GM23338 (cell line): ENCODE results near the gene HSD11B2. TPM values are rescaled to one million over a fixed set of nuclear protein-coding genes. Genes with fewer than 3 reads are reported as not detected.

Experiments
- ATAC-seq: fragments of 200-7000 bp; cut with Tn5 transposase; 3 replicates; pipeline ENCODE4 v1.9.1; 2020
- DNase-seq: peaks from one replicate; pipeline ENCODE4 v3.0.0-alpha.2; 2015; ENCODE audit warnings: low spot score
- H2AFZ ChIP-seq: fragments of 200-600 bp; sonication (generic); 2 replicates; pipeline ENCODE4 v1.8.0; 2016; ENCODE audit warnings: antibody characterized with exemption, mild to moderate bottlenecking, moderate library complexity
- H3F3A ChIP-seq: fragments of 200-600 bp; sonication (generic); replicated peaks from 2 replicates; pipeline ENCODE4 v1.8.0; 2017; ENCODE audit warnings: antibody characterized with exemption, mixed run types, low read depth
- H3K27ac ChIP-seq: fragments of 200-600 bp; sonication (generic); 2 replicates; pipeline ENCODE4 v1.6.1; 2016; ENCODE audit warnings: low read depth
- H3K27me3 ChIP-seq: fragments of 200-600 bp; sonication (generic); 2 replicates; pipeline ENCODE4 v1.8.0; 2016; ENCODE audit warnings: mild to moderate bottlenecking, mixed run types, moderate library complexity; ENCODE audit not compliant: insufficient read depth
- H3K36me3 ChIP-seq: fragments of 200-600 bp; sonication (generic); 2 replicates; pipeline ENCODE4 v1.8.0; 2016; ENCODE audit warnings: mild to moderate bottlenecking; ENCODE audit not compliant: insufficient read depth
- H3K4me1 ChIP-seq: fragments of 200-600 bp; sonication (generic); 2 replicates; pipeline ENCODE4 v1.8.0; 2016; ENCODE audit warnings: mild to moderate bottlenecking, moderate library complexity; ENCODE audit not compliant: insufficient read depth
- H3K4me2 ChIP-seq: fragments of 200-600 bp; sonication (generic); 2 replicates; pipeline ENCODE4 v1.7.1; 2017; ENCODE audit warnings: mixed run types
- H3K4me3 ChIP-seq: fragments of 200-600 bp; sonication (generic); 2 replicates; pipeline ENCODE4 v1.6.1; 2016; ENCODE audit warnings: mixed run types
- H3K79me2 ChIP-seq: fragments of 200-600 bp; sonication (generic); replicated peaks from 2 replicates; pipeline ENCODE4 v1.8.0; 2017; ENCODE audit warnings: mild to moderate bottlenecking; ENCODE audit not compliant: insufficient read depth
- H3K9me2 ChIP-seq: fragments of 200-600 bp; sonication (generic); 2 replicates; pipeline ENCODE4 v1.8.0; 2017; ENCODE audit not compliant: insufficient read depth
- H4K20me1 ChIP-seq: fragments of 200-600 bp; sonication (generic); replicated peaks from 2 replicates; pipeline ENCODE4 v1.8.0; 2017; ENCODE audit warnings: mild to moderate bottlenecking; ENCODE audit not compliant: insufficient read depth
- H3K27ac Mint-ChIP-seq: 2 replicates; pipeline ENCODE4 v1.8.0; 2020; ENCODE audit warnings: inconsistent platforms, mild to moderate bottlenecking, moderate library complexity, mixed read lengths
- H3K27me3 Mint-ChIP-seq: 3 replicates; pipeline ENCODE4 v1.8.0; 2022; ENCODE audit warnings: low read depth, mild to moderate bottlenecking, moderate library complexity, mixed read lengths, inconsistent platforms; ENCODE audit not compliant: insufficient read depth, poor library complexity
- H3K36me3 Mint-ChIP-seq: 3 replicates; pipeline ENCODE4 v1.8.0; 2021; ENCODE audit warnings: low read depth, mild to moderate bottlenecking, inconsistent platforms, moderate library complexity, mixed read lengths
- H3K4me1 Mint-ChIP-seq: 3 replicates; pipeline ENCODE4 v1.8.0; 2020; ENCODE audit warnings: mild to moderate bottlenecking, inconsistent platforms, mixed read lengths
- H3K4me3 Mint-ChIP-seq: 3 replicates; pipeline ENCODE4 v1.8.0; 2021; ENCODE audit warnings: moderate library complexity, mild to moderate bottlenecking, inconsistent platforms, mixed read lengths
- H3K9me3 Mint-ChIP-seq: 3 replicates; pipeline ENCODE4 v1.8.0; 2020; ENCODE audit warnings: moderate library complexity, mild to moderate bottlenecking, inconsistent platforms, mixed read lengths
- CREB1 ChIP-seq: fragments of 250-450 bp; sonication (Bioruptor Pico); IDR thresholded peaks from 2 replicates; pipeline ENCODE4 v1.5.0; 2020; ENCODE audit warnings: low read depth, mild to moderate bottlenecking, moderate library complexity
- EZH2 ChIP-seq: fragments of 200-600 bp; sonication (generic); IDR thresholded peaks from one replicate; pipeline ENCODE4 v1.8.0; 2017; ENCODE audit warnings: antibody characterized with exemption, mild to moderate bottlenecking, low read depth; ENCODE audit not compliant: unreplicated experiment
- EZH2phosphoT487 ChIP-seq: fragments of 200-600 bp; sonication (generic); IDR thresholded peaks from one replicate; pipeline ENCODE4 v1.8.1; 2018; ENCODE audit warnings: antibody characterized with exemption; ENCODE audit not compliant: unreplicated experiment
- JUNB ChIP-seq: IDR thresholded peaks from one replicate; pipeline ENCODE4 v1.6.1; 2016; ENCODE audit warnings: antibody characterized with exemption; ENCODE audit not compliant: unreplicated experiment
- POLR2AphosphoS5 ChIP-seq: IDR thresholded peaks from 2 replicates; pipeline ENCODE4 v1.6.1; 2016; ENCODE audit warnings: antibody characterized with exemption, low read depth
- REST ChIP-seq: IDR thresholded peaks from one replicate; pipeline ENCODE4 v1.6.1; 2018; ENCODE audit warnings: antibody characterized with exemption; ENCODE audit not compliant: unreplicated experiment
- ZNF462 ChIP-seq: fragments of 250-450 bp; sonication (Bioruptor Pico); IDR thresholded peaks from 2 replicates; pipeline ENCODE4 v1.5.0; 2020; ENCODE audit warnings: mild to moderate bottlenecking, moderate library complexity
- polyA plus RNA-seq: library from polyadenylated mRNA; unstranded; fragments of >200 nt; fragmentation: Nextera tagmentation; extraction: Ambion mirVana; gene quantifications from 2 replicates; pipeline ENCODE4 v1.2.1, GENCODE V29; 2016
- total RNA-seq: library from RNA; depleted of rRNA; stranded (reverse); fragments of >200 nt; shearing (Covaris generic); gene quantifications from 2 replicates; pipeline ENCODE4 v1.2.3, GENCODE V29; 2014

The HSD11B2 gene
- total and polyA plus RNA-seq, 2 experiments from 2014 or later: 14.8 to 23.0 TPM

DNA sequence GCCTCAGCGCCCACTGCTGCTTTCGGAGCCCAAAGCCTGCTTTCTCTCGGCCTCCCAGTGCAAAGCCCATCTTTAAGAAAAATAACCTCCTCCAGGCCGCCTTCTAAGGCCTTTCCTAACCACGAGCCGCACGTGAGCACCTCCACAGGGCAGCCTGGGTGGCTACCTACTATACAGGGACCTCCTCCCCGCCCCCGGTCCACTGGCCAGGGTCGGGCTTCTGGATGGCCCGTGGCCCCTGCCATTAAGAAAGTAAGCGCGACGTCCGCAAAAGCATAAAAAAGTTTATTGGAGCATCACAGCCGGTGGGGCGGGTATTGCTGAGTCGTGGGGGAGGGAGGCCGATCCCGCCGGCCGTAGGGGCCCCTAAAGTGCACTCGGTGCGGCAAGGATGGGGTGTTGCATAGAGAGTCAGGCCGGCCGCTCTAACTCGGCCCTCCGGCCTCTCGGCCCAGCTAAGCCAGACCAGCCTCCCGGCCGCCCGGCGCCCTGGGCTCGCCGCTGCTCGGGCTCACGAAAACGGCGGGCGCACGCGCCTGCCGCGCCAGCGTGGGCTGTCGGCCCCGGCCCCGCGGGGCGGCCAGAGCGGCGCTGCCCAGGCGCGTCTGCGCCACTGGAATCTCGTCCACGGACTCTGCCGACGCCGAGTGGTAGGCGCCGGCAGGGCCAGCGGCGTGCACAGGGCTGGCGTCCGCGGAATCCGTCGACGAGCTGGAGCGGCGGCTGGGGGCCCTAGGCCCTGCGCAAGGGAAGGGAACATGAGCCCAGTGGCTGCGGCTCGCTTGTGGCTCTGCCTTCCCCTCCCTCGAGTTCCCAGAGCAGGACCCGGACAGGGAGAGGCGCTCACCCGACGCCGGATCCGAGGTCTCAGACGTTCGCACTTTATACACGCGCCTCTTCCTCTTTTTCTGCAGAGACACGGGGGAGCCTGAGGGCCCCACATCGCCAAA is 36.5 kb upstream of the HSD11B2 start:
- no peaks in the 10 kb centered on the region for H3K79me2 ChIP-seq
- DNase-seq (peak; percentile 69), ATAC-seq (peak; percentile 4)
- no peaks in the 10 kb centered on the region for H3K36me3 ChIP-seq
- peaks cover 58% of the 10 kb centered on the region for H3K27me3 Mint-ChIP-seq
- peaks cover 45% of the 10 kb centered on the region for H3K27me3 ChIP-seq
- H2AFZ ChIP-seq: peak overlapping the region; percentile 96
- no peak overlapping the region for H3K27ac Mint-ChIP-seq
- H3K9me2 ChIP-seq: no peaks in the 10 kb centered on the region
- H3K9me3 Mint-ChIP-seq: no peaks in the 10 kb centered on the region
- H3K36me3 Mint-ChIP-seq: no peaks in the 10 kb centered on the region
- H3F3A ChIP-seq: 0 out of 2 replicates have a peak, but pooled peaks cover 10% of the 10 kb centered on the region
- peak overlapping the region; percentile 61 for H3K4me3 ChIP-seq
- peak overlapping the region; percentile 65 for H3K4me3 Mint-ChIP-seq
- H3K4me2 ChIP-seq: peak overlapping the region; percentile 92
- no peaks in the 10 kb centered on the region for H4K20me1 ChIP-seq
- H3K4me1 ChIP-seq: peaks cover 34% of the 10 kb centered on the region
- peak; percentile 67 for TF ChIP-seq EZH2
- no peak for TF ChIP-seq ZNF462
- no peak for TF ChIP-seq JUNB
- no peak for TF ChIP-seq POLR2AphosphoS5
- TF ChIP-seq EZH2phosphoT487: peak; percentile 56
- TF ChIP-seq CREB1 (CRISPR knock-in tag): no peak
- TF ChIP-seq REST: no peak
- no peak overlapping the region for H3K27ac ChIP-seq
- H3K4me1 Mint-ChIP-seq: peaks cover 17% of the 10 kb centered on the region
